DMS53 (cell line): ENCODE data around the gene MIB2.
"Not testable (repeated sequence)": the region's sequence is repeated elsewhere in the genome, so short reads cannot be mapped to it uniquely, and the experiment has no call there.

ENCODE experiments used
- DNase-seq: peaks from one replicate; lab custom pipeline; 2025; lab: John Stamatoyannopoulos, UW

The MIB2 gene

GRCh38 chr1:1615256-1616044, at the start of gene MIB2:
Gene MIB2, plus strand, starts transcription at chr1:1615500. Its CDS starts 7,953 bp downstream, at chr1:1623453.
- peak; percentile 99 for DNase-seq

GRCh38 chr1:1567152-1567875, 48.0 kb upstream of the MIB2 start:
- DNase-seq = no peak

GRCh38 chr1:1567891-1568291, 47.4 kb upstream of the MIB2 start:
- no peak for DNase-seq

- no peak for DNase-seq
These were observed 46.0 kb upstream of the MIB2 start for GRCh38 chr1:1569341-1569740.

- DNase-seq = peak; percentile 92
These were observed 41.2 kb upstream of the MIB2 start for GRCh38 chr1:1573843-1574720.

- DNase-seq = peak; percentile 98
These were observed 40.4 kb upstream of the MIB2 start, which contains the start of gene SSU72 for GRCh38 chr1:1574721-1575537. Gene SSU72, minus strand, starts transcription at chr1:1574863. Its CDS starts 306 bp downstream, at chr1:1574557.

- DNase-seq = peak; percentile 67
These were observed 37.8 kb upstream of the MIB2 start for GRCh38 chr1:1577367-1578011.

GRCh38 chr1:1578371-1578940, 36.8 kb upstream of the MIB2 start:
- no peak for DNase-seq

GRCh38 chr1:1582585-1583346, 32.5 kb upstream of the MIB2 start:
- no peak for DNase-seq

- no peak for DNase-seq
These were observed 31.8 kb upstream of the MIB2 start for GRCh38 chr1:1583347-1584010.

GRCh38 chr1:1591452-1591851, 23.8 kb upstream of the MIB2 start:
- DNase-seq = peak; percentile 57

- no peak for DNase-seq
These were observed 21.3 kb upstream of the MIB2 start for GRCh38 chr1:1593834-1594601.

GRCh38 chr1:1594602-1595260, 20.6 kb upstream of the MIB2 start:
- DNase-seq = peak; percentile 95

- DNase-seq = not testable (repeated sequence)
These were observed 20.0 kb upstream of the MIB2 start for GRCh38 chr1:1595341-1595740.

- DNase-seq = no peak
These were observed 18.6 kb upstream of the MIB2 start for GRCh38 chr1:1596493-1597274.

- DNase-seq = peak; percentile 81
These were observed 17.9 kb upstream of the MIB2 start for GRCh38 chr1:1597275-1597930.
